B cell (primary cell): ENCODE measurements around the gene PEA15.

Source experiments
- EZH2 ChIP-seq: IDR thresholded peaks from 2 replicates; pipeline ENCODE4 v1.6.1; 2012; ENCODE audit warnings: borderline replicate concordance, low read depth, mild to moderate bottlenecking, moderate library complexity, low read length; ENCODE audit not compliant: insufficient read depth, poor library complexity, severe bottlenecking
- TF ChIP-seq, protein P1 (sequence below): fragments of 200-600 bp; IDR thresholded peaks from one replicate; pipeline ENCODE4 v1.8.0; 2022; ENCODE audit warnings: antibody characterized with exemption, mild to moderate bottlenecking

DNA sequence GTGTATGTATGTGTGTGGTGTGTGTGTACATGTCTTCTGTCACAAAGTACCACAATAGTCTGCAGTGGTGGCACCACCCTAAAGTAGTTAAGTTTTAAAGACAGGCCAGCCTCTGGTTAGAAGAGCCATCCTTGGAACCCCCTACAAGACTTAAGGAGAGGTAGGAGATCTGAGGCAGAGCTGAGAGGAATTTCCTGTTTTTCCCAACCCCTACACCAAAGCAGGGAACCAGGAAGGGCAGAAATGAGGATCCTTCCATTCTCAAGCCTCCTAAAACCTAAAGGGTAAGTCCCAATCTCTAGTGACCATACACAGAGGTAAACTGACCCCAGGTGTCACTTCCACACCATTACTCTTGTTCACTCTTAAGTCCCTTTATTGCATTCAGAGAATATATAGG lies 11.1 kb downstream of the PEA15 start:
- TF ChIP-seq, protein P1, sequence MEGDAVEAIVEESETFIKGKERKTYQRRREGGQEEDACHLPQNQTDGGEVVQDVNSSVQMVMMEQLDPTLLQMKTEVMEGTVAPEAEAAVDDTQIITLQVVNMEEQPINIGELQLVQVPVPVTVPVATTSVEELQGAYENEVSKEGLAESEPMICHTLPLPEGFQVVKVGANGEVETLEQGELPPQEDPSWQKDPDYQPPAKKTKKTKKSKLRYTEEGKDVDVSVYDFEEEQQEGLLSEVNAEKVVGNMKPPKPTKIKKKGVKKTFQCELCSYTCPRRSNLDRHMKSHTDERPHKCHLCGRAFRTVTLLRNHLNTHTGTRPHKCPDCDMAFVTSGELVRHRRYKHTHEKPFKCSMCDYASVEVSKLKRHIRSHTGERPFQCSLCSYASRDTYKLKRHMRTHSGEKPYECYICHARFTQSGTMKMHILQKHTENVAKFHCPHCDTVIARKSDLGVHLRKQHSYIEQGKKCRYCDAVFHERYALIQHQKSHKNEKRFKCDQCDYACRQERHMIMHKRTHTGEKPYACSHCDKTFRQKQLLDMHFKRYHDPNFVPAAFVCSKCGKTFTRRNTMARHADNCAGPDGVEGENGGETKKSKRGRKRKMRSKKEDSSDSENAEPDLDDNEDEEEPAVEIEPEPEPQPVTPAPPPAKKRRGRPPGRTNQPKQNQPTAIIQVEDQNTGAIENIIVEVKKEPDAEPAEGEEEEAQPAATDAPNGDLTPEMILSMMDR: no peak
- no peak for TF ChIP-seq EZH2
